ENCODE results near the gene VKORC1L1.
"Not testable (repeated sequence)": the region's sequence is repeated elsewhere in the genome, so short reads cannot be mapped to it uniquely, and the experiment has no call there.

Gene VKORC1L1

GRCh38 chr7:65872776-65873581 is at the start of gene VKORC1L1:
Gene VKORC1L1 (plus strand): TSS chr7:65873074. CDS start chr7:65873372, 298 bp downstream.
- peak; percentile 97 for DNase-seq

DNA sequence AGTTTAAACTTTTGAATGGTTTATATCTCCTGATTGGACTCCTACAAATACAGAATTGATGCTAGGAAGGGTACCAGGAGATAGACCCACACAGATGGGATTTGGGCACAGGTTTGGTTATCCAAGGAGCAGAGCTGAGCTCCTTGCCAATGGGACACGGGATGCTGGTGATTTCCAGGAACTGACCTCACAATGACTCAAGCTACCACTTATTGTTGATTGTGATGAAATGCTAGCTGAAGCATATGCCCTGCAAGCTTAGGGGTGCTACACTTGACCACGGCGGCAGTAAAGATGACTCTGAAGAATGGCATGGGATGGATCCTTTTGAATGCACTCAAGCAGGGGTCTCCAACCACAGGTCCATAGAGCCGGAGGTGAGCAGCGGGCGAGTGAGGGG is 45.5 kb upstream of the VKORC1L1 start:
- DNase-seq = no peak

GRCh38 chr7:65832281-65832680 is 40.6 kb upstream of the VKORC1L1 start:
- no peak for DNase-seq

DNA sequence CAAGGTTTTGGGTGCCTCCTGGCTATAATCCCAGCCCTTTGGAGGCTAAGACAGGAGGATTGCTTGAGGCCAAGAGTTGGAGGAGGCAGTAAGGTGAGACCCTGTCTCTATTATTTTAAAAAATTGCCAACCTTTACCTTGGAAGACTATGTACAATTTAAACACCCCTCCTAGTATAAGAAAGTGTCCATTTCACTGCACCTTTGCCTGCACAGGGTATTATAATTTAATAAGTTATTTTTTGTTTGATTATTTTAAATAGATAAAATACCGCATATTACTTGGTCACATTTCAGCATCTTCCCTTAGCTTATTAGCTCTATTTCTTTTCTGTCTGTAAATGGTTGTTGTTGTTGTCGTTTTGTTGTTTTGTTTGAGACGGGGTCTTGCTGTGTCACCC is 36.2 kb upstream of the VKORC1L1 start:
- DNase-seq = not testable (repeated sequence)

GRCh38 chr7:65837541-65837956 is 35.3 kb upstream of the VKORC1L1 start:
- not testable (repeated sequence) for DNase-seq

- DNase-seq = no peak
These were observed 33.0 kb upstream of the VKORC1L1 start for GRCh38 chr7:65839846-65840245.

DNA sequence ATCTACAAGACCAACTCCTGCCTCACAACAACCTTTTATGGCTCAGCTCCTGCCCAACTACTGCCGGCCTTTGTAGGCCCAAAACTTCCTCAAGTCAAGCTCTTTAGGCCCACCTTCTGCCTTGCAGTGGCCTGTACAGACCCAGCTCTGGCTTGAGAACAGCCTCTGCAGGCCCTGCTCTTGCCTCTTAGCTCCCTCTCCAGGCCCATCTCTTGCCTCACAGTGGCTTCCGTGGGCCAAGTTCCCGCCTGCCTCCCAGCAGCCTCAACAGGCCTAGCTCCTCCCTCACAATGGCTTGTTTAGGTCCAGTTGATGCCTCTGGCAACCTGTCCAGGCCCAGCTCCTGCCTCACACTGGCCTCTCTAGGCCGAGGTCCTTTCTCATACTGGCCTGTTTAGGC is 32.4 kb upstream of the VKORC1L1 start:
- DNase-seq = no peak

GRCh38 chr7:65843616-65844015 is 29.3 kb upstream of the VKORC1L1 start:
- DNase-seq = not testable (repeated sequence)

DNA sequence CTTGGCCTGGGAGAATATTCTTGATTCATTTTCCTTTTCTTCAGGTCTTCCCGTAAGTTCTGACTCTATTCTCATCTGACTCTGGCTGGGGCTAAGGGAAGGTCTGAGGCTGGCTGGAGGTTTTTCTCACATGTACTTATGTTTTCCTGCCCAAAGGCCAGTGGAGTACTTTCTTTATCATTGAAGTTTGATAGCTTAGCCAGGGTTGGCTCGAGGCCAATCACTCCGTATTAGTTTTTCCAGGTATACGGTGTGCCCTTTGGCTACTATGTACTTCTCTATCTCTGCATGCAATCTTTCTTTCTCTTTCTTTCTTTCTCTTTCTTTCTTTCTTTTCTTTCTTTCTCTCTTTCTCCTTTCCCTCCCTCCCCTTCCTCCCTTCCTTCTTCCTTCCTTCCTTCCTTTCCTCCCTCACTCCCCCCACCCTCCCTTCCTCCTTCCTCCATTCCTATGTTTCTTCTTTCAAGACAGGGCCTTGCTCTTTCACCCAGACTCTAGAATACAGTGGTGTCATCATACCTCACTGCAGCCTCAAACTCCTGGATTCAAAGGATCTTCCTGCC is 26.8 kb upstream of the VKORC1L1 start:
- DNase-seq = no peak

GRCh38 chr7:65853426-65853825 is 19.4 kb upstream of the VKORC1L1 start:
- not testable (repeated sequence) for DNase-seq

GRCh38 chr7:65853892-65854291 is 19.0 kb upstream of the VKORC1L1 start:
- DNase-seq = not testable (repeated sequence)

DNA sequence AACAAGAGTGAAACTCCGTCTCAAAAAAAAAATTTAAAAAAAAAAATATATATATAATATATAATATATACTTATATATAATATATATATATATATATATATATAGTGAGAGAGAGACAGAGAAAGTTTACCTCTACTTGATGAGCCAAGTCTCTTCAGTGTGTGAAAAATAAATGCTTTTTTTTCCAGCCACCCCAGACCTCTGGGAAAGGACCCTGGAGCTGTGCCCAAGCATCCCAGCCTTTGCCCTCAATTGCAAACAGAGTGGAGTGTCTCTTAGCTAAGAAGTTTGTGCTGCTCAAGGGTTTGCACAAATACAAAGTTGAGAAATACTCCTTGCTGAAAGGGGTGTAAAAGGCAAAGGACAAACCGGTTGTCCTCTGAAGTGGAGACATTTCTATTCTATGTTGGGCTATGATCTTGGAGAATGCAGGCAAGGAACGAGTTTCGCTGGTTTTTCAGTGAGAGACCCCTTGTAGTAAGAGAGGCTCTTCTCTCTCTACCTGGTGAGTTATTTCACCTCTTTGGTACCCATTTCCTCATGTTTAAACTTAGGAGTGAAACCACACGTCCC is 15.5 kb upstream of the VKORC1L1 start:
- DNase-seq = not testable (repeated sequence)

DNA sequence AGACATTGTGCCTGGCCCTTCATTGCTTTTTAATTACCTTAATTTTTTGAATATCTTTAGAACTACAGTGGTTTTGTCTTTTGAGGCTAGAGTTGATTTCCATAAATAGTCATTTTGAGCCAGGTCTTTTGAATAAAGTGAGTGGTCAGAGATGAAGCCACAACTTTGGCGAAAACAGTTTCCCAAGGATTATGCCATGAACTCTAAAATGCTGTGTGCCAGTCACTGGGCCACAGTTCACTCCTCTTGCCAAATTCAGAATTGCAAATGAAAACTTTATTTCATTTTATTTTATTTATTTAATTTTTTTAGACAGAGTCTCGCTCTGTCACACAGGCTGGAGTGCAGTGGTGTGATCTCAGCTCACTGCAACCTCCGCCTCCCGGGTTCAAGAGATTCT is 14.2 kb upstream of the VKORC1L1 start:
- not testable (repeated sequence) for DNase-seq

GRCh38 chr7:65866244-65866643 is 6.6 kb upstream of the VKORC1L1 start:
- DNase-seq = not testable (repeated sequence)

GRCh38 chr7:65867681-65868080 is 5.2 kb upstream of the VKORC1L1 start:
- not testable (repeated sequence) for DNase-seq

- not testable (repeated sequence) for DNase-seq
These were observed 3.6 kb upstream of the VKORC1L1 start for GRCh38 chr7:65869312-65869711.

DNA sequence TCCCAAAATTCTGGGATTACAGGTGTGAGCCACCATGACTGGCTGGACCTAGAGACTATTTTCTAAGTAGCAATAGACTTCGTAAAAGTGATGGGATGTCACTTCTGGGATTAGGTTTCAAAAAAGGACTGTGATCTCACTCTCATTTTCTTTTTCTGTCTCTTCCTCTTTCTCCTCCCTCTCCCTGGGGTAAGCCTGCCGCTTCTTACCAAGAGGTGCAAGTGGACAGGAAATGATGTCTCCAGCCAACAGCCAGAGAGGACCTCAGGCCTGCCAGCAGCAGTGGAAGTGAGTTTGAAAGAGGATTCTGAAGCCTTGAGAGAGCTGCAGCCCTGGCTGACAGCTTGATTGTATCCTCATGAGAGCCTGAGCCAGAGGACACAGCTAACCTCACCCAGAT is 1.4 kb upstream of the VKORC1L1 start:
- not testable (repeated sequence) for DNase-seq

DNA sequence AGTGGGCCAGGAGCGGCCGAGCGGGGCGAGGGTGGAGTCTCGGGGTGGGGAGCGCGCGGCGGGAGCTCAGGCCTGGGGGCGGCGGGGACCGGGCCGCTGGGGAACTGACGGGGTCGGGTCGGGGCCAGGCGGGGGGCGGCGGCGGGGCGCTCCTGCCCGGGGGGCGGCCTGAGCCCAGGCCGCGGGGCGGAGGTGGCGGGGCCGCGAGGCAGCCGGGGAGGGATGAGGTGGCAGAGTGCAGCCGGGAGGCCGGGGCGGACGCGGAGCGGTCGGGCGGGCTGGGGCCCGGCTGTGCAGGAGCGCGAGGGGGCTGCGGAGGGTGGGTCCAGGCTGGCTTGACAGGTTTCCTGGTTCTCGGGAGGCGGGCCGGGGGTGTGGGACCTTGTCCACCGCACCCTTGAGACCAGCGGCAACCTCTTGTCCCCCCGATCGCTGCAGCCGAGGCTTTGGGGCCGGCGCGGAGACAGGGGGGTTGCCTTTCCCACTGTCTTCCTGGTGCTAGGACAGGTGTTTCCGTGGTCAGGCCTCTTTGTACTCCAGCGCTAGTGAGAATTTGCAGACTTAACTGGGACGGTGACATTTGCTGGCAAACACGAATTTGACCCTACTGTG is 814 bp downstream of the VKORC1L1 start:
- not testable (repeated sequence) for DNase-seq

- DNase-seq = not testable (repeated sequence)
These were observed 2.8 kb downstream of the VKORC1L1 start for GRCh38 chr7:65875715-65876114.

DNA sequence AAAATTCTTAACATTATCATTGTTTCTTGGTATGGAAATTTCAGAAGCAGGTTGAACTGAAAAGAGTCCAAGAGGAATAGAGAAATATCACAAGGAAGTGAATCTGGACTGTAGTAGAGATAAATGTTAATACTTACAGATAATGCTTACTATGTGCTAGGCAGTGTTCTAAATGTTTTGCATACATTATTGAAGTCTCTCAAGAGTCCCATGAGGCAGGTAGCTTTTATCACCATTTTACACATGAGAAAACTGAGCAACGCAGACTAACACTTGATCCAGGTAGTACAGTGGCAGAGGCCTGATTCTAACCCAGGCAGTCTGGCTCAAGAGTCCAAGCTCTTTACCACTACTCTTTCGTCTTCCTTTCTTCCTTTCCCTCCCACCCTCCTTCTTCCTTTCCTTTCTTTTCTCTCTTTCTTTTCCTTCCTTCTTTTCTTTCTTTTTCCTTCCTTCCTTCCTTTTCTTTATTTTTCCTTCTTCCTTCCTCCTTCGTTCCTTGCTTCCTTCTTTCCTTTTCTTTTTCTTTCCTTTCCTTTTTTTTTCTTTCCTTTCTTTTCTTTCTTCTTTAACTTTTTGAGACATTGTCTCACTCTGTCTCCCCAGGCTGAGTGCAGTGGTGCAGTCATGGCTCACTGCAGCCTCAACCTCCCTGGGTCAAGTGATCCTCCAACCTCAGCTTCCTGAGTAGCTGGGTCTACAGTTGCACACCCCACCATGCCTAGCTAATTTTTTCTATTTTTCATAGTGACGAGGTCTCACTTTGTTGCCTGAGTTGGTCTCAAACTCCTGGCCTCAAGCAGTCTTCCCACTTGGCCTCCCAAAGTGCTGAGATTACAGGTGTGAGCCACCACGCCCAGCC is 6.6 kb downstream of the VKORC1L1 start:
- DNase-seq = not testable (repeated sequence)

- not testable (repeated sequence) for DNase-seq
These were observed 7.4 kb downstream of the VKORC1L1 start for GRCh38 chr7:65880242-65880641.

DNA sequence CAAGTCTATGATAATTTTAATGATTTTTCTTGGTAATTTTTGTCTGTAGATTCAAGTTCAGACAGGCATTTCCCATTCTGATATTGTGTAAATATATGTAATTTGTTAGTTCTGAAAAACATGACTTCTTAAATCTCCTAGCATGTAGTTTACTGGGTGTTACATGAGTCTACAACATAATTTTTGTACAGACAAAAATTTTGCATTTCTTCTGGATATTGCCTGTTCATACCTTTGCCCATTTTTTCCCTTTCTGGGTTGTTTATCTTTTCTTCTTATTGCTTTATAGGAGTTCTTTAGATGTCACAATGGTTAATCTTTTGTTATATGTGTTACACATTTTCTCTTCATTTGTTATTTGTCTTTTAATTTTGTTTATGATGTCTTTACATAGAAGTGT is 12.1 kb downstream of the VKORC1L1 start:
- not testable (repeated sequence) for DNase-seq
